Thymus (tissue), 11 donors: ENCODE data around the gene EPHA6. TPM values are rescaled to one million over a fixed set of nuclear protein-coding genes. Genes with fewer than 3 reads are reported as not detected.

Source experiments
- DNase-seq, 9 donors: peaks; one replicate each; pipeline ENCODE4 v3.0.0-alpha.2; 2013; ENCODE audit warnings: low spot score in 9 of 9, low read depth in 6 of 9, missing footprints in 1 of 9
- H3K27ac ChIP-seq, 2 donors: one replicate each; pipeline ENCODE4 v1.5.1; 2013; ENCODE audit warnings: control low read depth in 1 of 2, low read depth in 1 of 2, low read length in 1 of 2, mild to moderate bottlenecking in 1 of 2, moderate library complexity in 1 of 2
- H3K27me3 ChIP-seq, 2 donors: one replicate each; pipeline ENCODE4 v1.5.1; 2013; ENCODE audit warnings: low read length in 1 of 2; ENCODE audit not compliant: control insufficient read depth in 2 of 2, insufficient read depth in 1 of 2
- H3K36me3 ChIP-seq, 2 donors: one replicate each; pipeline ENCODE4 v1.5.1; 2013; ENCODE audit warnings: low read length in 1 of 2, mild to moderate bottlenecking in 1 of 2, moderate library complexity in 1 of 2; ENCODE audit not compliant: control insufficient read depth in 2 of 2, insufficient read depth in 2 of 2
- H3K4me1 ChIP-seq, 2 donors: one replicate each; pipeline ENCODE4 v1.5.1; 2013; ENCODE audit warnings: low read length in 2 of 2; ENCODE audit not compliant: control insufficient read depth in 2 of 2, insufficient read depth in 2 of 2
- H3K4me3 ChIP-seq, 2 donors: one replicate each; pipeline ENCODE4 v1.5.1; 2013; ENCODE audit warnings: low read length in 2 of 2, control low read depth in 1 of 2, mild to moderate bottlenecking in 1 of 2
- H3K9me3 ChIP-seq, 2 donors: one replicate each; pipeline ENCODE4 v1.5.1; 2013; ENCODE audit warnings: low read length in 1 of 2, mild to moderate bottlenecking in 1 of 2; ENCODE audit not compliant: control insufficient read depth in 2 of 2, insufficient read depth in 1 of 2
- WGBS: extraction: QIAGEN DNeasy Blood & Tissue Kit; methylation state at CpG from one replicate; pipeline ENCODE4 v1.1.7; 2013; 5-methylcytosine and 5-hydroxymethylcytosine counted together
- polyA plus RNA-seq: library from polyadenylated mRNA; stranded (reverse); fragments of 200-250 nt; gene quantifications from one replicate; pipeline ENCODE4 v1.2.3, GENCODE V29; 2013
- total RNA-seq: library from RNA; stranded (reverse); fragments of 120-200 nt; gene quantifications from one replicate; pipeline ENCODE4 v1.2.4, GENCODE V29; 2013
- donor health status: healthy.

Gene EPHA6
- total and polyA plus RNA-seq, 2 donors: 0.09 to 1.3 TPM

DNA sequence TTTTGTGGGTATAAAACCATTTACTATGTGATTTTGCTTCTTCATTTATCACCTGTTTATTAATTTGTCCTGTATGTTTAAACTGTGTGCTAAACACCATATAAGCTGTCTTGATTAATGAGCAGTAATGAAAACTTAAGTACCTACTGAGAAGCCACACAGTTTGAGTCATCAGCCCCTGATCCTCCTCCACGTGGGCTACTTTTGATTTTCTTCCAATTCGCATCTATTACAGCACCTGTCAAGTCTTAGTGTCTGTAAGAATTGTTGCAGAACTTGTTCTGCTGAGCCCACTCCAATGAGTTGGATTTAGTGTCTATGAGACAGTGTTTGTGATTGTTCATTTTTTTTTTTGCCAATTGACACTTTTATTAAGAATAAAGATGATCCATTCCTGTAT is 16.8 kb downstream of the EPHA6 start:
- H3K4me3 ChIP-seq: no peak overlapping the region
- DNase-seq: peak in 1 of 9 donors; percentile 9
- 79% methylated on average over 2 of the region's 2 CpGs for WGBS
- no peaks in the 10 kb centered on the region for H3K27me3 ChIP-seq
- no peaks in the 10 kb centered on the region for H3K4me1 ChIP-seq
- H3K36me3 ChIP-seq: no peaks in the 10 kb centered on the region
- H3K27ac ChIP-seq: no peak overlapping the region
- no peaks in the 10 kb centered on the region for H3K9me3 ChIP-seq

GRCh38 chr3:96833301-96833700 is 18.9 kb downstream of the EPHA6 start:
- DNase-seq: no peak
- Histone ChIP-seq H3K4me1 (no peaks in the 10 kb centered on the region), H3K9me3 (no peaks in the 10 kb centered on the region), H3K4me3 (no peak overlapping the region), H3K36me3 (no peaks in the 10 kb centered on the region), H3K27ac (no peak overlapping the region), H3K27me3 (no peaks in the 10 kb centered on the region)

GRCh38 chr3:96836153-96836915 is 21.9 kb downstream of the EPHA6 start:
- H3K27ac ChIP-seq: no peak overlapping the region
- DNase-seq: no peak
- no peaks in the 10 kb centered on the region for H3K36me3 ChIP-seq
- no peaks in the 10 kb centered on the region for H3K27me3 ChIP-seq
- H3K4me3 ChIP-seq: no peak overlapping the region
- no peaks in the 10 kb centered on the region for H3K4me1 ChIP-seq
- H3K9me3 ChIP-seq: no peaks in the 10 kb centered on the region
- WGBS: 62% methylated on average over 2 of the region's 2 CpGs

GRCh38 chr3:96843505-96844203 is 29.3 kb downstream of the EPHA6 start:
- peak in 1 of 9 donors; percentile 1 for DNase-seq
- Histone ChIP-seq H3K27ac (no peak overlapping the region), H3K36me3 (no peaks in the 10 kb centered on the region), H3K27me3 (no peaks in the 10 kb centered on the region), H3K4me1 (no peaks in the 10 kb centered on the region), H3K9me3 (no peaks in the 10 kb centered on the region), H3K4me3 (no peak overlapping the region)
- WGBS: 91% methylated on average over 6 of the region's 6 CpGs

DNA sequence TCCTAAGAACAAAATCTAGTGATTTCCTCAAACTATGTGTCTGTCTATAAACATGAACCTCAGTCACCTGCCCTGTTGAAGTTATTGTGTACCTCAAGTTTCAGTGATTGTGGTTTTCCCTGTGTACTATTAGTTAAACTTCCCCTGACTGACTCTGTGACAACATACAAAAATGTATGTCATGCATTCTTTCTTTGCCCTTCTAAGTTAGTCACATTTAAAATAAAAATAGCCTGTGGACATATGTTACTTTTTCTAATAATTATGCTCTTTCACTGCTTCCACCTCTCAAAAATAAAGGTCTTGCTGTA is 29.8 kb downstream of the EPHA6 start:
- no peaks in the 10 kb centered on the region for H3K36me3 ChIP-seq
- no peak overlapping the region for H3K4me3 ChIP-seq
- H3K9me3 ChIP-seq: no peaks in the 10 kb centered on the region
- no peaks in the 10 kb centered on the region for H3K27me3 ChIP-seq
- DNase-seq: no peak
- no peaks in the 10 kb centered on the region for H3K4me1 ChIP-seq
- no peak overlapping the region for H3K27ac ChIP-seq

DNA sequence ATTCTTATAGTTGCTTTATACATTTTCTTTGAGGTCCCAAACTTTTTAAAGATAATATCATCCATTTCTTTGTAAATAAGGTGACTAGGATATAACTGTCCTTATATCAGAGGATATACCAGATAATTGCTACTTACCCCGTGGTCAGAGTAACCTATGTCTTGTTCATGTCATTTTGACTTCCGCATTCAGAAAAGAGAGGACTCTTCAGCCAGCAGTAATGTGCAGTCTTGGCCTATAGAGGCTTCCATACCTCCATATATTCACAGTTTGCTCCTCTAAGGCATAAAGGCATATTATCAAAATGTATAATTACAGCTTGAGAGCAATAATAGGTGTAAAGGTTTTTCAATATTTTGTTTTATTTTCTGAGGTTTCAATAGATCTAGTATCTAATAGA is 38.5 kb downstream of the EPHA6 start:
- 91% methylated on average over 2 of the region's 2 CpGs for WGBS
- Histone ChIP-seq H3K36me3 (no peaks in the 10 kb centered on the region), H3K9me3 (no peaks in the 10 kb centered on the region), H3K4me1 (no peaks in the 10 kb centered on the region), H3K27me3 (no peaks in the 10 kb centered on the region), H3K27ac (no peak overlapping the region), H3K4me3 (no peak overlapping the region)
- no peak for DNase-seq

GRCh38 chr3:96860882-96861281 is 46.5 kb downstream of the EPHA6 start:
- no peak for DNase-seq
- WGBS: 81% methylated on average over 1 of the region's 1 CpG
- no peak overlapping the region for H3K27ac ChIP-seq
- H3K9me3 ChIP-seq: no peaks in the 10 kb centered on the region
- H3K27me3 ChIP-seq: no peaks in the 10 kb centered on the region
- no peaks in the 10 kb centered on the region for H3K36me3 ChIP-seq
- no peak overlapping the region for H3K4me3 ChIP-seq
- H3K4me1 ChIP-seq: no peaks in the 10 kb centered on the region

- Histone ChIP-seq H3K9me3 (no peaks in the 10 kb centered on the region), H3K36me3 (no peaks in the 10 kb centered on the region), H3K27me3 (no peaks in the 10 kb centered on the region), H3K4me3 (no peak overlapping the region), H3K4me1 (no peaks in the 10 kb centered on the region), H3K27ac (no peak overlapping the region)
- DNase-seq: peak in 2 of 9 donors; percentile 1 to 4
- 13% methylated on average over 1 of the region's 1 CpG for WGBS
Measured at GRCh38 chr3:96863129-96863740, 48.8 kb downstream of the EPHA6 start.

DNA sequence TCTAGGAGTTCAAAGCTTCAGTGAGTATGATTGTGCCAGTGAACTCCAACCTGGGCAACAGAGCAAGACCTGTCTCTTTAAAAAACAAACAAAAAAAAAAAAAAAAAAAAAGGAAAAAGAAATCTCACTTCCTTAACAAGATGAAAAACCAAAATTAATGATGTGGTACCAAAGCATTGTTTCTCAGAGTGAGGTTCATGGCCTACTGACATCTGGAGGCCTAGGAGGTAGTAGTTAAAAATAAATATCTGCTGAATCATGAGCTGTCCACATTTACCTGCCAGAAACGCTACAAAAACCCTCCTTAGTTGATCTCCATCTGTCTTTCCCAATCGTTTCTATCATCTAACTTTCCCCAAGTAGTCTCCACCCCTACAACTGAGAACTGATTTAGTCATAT is 51.2 kb downstream of the EPHA6 start:
- no peak for DNase-seq
- Histone ChIP-seq H3K27me3 (no peaks in the 10 kb centered on the region), H3K9me3 (no peaks in the 10 kb centered on the region), H3K4me3 (no peak overlapping the region), H3K4me1 (no peaks in the 10 kb centered on the region), H3K27ac (no peak overlapping the region), H3K36me3 (no peaks in the 10 kb centered on the region)
- 11% methylated on average over 2 of the region's 2 CpGs for WGBS
